NCI-H526 (cell line): ENCODE measurements around the gene SYDE2.
"Not testable (repeated sequence)": the region's sequence is repeated elsewhere in the genome, so short reads cannot be mapped to it uniquely, and the experiment has no call there.

Source experiments
- DNase-seq, 2 experiments: peaks; one replicate each; lab custom pipeline; 2025; lab: John Stamatoyannopoulos, UW

Gene SYDE2, protein sequence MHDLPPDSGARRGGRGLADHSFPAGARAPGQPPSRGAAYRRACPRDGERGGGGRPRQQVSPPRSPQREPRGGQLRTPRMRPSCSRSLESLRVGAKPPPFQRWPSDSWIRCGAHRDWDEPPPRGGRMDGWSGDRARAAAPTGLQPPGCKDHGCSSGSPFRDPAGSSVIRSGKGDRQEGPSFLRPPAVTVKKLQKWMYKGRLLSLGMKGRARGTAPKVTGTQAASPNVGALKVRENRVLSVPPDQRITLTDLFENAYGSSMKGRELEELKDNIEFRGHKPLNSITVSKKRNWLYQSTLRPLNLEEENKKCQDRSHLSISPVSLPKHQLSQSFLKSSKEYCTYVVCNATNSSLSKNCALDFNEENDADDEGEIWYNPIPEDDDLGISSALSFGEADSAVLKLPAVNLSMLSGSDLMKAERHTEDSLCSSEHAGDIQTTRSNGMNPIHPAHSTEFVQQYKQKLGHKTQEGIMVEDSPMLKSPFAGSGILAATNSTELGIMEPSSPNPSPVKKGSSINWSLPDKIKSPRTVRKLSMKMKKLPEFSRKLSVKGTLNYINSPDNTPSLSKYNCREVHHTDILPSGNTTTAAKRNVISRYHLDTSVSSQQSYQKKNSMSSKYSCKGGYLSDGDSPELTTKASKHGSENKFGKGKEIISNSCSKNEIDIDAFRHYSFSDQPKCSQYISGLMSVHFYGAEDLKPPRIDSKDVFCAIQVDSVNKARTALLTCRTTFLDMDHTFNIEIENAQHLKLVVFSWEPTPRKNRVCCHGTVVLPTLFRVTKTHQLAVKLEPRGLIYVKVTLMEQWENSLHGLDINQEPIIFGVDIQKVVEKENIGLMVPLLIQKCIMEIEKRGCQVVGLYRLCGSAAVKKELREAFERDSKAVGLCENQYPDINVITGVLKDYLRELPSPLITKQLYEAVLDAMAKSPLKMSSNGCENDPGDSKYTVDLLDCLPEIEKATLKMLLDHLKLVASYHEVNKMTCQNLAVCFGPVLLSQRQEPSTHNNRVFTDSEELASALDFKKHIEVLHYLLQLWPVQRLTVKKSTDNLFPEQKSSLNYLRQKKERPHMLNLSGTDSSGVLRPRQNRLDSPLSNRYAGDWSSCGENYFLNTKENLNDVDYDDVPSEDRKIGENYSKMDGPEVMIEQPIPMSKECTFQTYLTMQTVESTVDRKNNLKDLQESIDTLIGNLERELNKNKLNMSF

DNA sequence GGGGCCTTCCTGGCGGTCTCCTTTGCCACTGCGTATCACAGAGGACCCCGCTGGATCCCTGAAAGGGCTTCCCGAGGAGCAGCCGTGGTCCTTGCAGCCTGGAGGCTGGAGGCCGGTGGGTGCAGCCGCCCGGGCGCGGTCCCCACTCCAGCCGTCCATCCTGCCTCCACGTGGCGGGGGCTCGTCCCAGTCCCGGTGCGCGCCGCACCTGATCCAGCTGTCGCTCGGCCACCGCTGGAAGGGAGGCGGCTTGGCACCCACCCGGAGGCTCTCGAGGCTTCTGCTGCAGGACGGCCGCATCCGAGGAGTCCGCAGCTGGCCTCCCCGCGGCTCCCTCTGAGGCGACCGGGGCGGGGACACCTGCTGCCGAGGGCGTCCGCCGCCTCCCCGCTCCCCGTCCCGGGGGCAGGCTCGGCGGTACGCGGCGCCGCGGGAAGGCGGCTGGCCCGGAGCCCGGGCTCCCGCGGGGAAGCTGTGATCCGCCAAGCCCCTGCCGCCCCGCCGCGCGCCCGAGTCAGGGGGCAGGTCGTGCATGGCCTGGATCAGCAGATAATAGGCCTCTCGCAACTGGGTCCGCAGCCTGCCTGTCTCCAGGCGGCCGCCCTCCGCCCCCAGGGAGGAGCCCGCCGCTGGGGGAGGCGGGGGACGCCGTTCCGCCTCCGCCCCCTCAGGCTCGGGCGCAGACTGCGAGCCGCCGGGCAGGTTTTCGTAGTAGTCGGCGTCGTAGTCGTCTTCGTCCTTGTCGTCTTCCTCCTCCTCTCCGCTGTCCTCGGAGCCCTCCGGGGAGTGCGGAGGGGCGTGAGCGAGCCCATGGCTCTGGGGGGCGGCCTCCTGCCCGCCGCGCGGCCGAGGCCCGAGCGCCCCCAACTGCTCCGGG, at the start of gene SYDE2:
TSS of gene SYDE2 (minus strand) at position 554 of the 877 bp plus-strand sequence. CDS start at position 534, 20 bp downstream.
- peak; percentile 27 to 84 for DNase-seq

DNA sequence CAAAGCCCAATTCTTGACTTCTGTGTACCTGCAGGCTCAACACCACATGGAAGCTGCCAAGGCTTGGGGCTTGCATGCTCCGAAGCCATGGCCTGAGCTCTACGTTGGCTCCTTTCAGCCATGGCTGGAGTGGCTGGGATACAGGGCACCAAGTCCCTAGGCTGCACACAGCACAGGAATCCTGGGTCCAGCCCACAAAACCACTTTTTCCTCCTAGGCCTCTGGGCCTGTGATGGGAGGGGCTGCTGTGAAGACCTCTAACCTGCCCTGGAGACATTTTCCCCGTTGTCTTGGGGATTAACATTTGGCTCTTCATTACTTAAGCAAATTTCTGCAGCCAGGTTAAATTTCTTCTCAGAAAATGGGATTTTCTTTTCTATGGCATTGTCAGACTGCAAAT, 48.2 kb upstream of the SYDE2 start:
- DNase-seq: not testable (repeated sequence)

DNA sequence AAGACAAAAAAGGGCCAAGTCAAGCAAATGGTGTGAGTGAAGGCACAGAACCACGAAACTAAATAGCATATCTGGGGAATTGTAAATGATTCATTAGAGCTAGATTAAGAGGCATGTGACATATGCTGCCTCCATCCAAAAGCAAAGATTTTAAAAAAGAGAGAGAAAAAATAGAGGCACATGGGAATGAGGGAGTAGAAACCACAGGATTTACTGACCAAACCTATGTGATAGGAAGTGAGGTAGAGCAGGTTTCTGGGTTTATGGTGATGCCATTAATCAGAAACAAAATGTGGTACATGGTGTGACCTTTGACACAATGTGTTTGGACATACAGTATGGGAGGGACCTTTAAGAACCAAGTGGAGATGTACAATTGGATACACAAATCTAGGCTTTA, 45.1 kb upstream of the SYDE2 start:
- DNase-seq: no peak

DNA sequence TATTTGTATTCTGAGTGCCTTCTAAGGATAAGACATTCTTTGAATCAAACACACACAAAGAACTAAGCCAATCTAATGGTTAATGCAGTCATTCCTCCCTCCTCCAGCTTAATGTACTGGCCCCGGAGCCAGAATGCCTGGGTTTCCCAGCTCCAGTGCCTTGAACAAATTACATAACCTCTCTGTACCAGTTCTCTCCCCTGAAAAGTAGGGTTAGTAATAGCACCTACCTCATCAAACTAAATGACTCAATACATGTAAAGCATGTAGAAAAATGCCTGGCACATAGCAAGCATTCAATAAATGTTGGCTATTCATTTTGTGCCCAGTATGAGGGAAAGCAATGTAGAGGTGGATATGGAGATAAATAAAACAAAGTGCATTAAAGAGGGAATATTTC, 44.6 kb upstream of the SYDE2 start:
- no peak for DNase-seq

DNA sequence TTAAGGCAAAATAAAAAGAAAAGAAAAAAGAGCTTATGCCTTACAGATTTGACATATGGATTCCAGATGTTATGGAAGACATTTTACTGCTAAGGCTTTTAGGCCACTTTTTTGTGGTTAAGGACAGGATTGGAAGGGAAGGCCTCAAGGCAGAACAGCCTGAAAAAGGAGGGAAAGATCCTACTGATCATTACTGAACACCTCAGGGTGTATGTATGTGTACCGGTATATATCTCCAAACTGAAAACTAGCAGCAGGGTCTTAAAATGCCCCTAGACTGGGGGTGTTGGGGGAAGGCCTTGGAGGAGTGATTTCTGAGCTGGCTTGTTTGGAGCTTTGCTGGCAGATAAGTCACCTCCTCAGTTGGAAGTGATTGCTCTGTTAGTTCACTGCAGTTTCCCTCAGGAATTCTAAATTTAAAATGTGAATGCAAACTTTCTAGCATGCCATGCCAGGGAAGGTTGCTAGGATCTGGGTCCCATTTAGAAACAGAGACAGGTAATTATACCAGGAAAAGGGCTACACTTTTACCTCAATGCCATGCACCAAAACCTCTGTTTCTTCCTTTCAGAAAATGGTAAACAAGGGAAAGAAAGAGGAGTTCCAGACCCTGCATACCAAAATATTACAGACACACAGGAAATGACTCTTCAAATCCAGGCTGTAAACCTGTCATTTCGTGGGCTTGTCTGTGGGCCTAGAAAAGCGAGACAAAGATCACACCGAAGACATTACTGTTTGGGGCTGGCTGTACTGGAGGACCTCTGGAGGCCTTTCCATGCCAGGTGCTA, 43.6 kb upstream of the SYDE2 start:
- no peak for DNase-seq

DNA sequence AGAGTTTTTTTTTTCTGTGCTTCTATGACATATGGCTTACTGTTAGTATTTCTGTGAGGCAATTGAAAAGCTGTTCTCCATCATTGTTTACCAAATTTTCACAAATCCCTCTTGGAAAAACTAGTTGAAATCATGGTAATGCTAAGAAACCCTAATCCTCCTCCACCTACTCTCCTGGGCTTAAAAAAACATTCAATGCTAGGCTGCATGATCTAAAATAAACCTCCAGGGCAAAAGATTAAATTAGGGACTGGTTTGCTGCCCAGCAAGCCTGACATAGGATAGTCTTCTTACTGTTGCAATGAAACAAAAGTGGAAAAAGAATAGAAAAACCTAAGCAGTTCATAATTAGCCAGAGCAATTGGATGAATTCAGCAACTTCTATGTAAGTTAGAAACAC, 42.6 kb upstream of the SYDE2 start:
- DNase-seq: no peak

DNA sequence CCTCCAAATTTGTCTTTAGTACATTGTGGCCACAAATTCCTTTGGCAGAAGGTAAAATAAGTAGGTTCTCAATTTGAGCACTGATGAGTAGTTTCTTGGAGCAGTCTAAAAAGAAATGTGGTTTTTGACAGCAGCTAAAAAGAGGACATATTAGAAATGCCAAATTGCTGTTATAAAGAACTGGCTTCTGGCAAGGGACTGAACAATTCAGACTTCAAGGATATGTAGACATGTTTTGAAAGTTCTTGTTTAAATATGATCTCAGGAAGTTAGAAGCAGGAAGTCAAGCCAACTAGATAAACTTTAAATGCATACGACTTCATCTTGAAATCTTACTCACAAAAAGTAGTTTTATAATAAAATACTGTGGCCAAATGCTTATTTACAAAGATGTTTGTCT, 39.8 kb upstream of the SYDE2 start:
- no peak for DNase-seq

DNA sequence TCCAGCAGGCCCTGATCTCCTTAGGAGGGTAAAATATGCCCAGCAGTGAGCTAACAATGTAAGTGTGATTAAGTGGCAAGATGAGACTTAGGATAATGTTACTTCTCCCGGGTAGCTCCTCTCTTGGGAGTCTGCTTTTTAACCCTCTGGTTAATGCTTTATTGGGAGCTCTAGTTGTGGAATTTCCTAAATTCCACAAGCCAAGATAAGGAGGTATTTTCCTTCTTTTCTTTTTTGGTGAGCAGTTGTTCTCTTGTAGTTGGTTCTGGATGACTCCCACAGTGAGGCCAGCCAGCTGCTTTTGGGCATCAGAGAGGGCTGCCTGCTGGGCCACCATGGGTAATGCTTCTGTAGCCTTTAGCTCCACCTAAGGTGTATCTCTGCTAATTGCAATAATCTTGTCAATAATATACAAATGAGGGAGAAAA, 39.4 kb upstream of the SYDE2 start:
- peak in 1 of 2 experiments; percentile 16 for DNase-seq

DNA sequence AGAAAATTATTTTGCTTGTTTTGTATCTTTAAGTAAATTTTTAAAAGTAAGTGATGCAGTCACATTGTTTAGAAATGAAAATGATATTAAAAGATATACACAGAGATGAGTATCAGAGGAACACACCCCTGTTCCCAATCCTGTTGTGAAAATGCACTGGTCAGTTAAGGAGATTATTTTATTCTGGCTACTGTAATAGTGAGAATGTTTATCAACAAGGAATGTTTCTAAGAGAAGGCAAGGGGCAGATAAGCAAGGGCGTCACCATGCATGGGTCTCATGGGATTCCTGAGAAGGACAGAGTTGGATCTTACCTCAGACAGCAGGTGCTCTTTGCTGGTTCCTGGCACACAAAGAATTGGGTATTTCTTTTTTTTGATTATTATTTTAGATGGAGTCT, 36.8 kb upstream of the SYDE2 start:
- DNase-seq: no peak

DNA sequence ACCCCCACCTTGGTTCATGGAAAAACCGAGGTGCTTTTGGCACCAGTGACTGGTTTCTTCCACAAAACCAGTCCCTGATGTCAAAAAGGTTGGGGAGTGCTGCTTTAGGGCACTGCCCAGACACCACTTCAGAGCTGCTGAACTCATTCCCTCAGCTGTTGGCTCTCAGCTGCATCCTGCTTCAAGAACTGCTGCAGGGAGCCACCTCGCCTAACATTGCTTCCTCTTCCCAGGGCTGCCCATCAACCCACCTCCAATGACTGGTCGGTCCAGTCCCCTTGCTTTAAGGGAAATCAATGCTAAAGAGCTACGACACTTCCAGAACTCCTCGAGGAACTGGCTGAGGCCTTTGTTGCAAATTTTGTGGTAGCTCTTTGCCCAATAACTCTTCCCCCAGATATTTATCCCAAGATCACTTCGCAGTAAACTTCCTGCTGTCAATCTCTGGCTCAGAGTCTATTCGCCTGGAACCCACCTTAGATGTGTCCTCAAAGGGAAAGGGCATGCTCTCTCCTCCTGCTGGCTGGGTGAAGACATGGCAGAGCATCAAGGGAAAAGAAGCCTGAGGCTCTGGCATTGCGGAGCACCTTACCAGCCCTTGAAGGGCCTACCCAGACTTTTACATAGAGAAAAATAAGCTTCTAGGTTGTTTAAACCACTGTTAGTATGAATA, 29.6 kb upstream of the SYDE2 start:
- peak in 1 of 2 experiments; percentile 2 for DNase-seq

DNA sequence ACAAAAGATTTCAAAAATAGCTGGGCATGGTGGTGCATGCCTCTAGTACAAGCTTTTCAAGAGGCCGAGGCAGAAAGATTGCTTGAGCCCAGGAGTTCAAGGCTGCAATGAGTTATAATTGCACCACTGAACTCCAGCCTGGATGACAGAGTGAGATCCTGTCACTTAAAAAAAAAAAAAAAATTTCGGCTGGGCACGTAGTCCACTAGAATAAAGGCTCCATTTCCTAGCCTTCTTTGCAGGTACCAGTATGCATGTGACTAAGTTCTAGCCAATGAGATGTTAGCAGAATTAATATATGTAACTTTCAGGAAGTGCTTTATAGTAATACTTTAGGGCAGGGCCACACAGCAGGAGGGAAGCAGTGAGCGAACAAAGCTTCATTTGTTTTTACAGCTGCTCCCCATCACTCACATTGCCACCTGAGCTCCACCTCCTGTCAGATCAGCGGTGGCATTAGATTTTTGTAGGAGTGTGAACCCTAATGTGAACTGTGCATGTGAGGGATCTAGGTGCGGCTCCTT, 28.8 kb upstream of the SYDE2 start:
- DNase-seq: peak; percentile 1 to 7

DNA sequence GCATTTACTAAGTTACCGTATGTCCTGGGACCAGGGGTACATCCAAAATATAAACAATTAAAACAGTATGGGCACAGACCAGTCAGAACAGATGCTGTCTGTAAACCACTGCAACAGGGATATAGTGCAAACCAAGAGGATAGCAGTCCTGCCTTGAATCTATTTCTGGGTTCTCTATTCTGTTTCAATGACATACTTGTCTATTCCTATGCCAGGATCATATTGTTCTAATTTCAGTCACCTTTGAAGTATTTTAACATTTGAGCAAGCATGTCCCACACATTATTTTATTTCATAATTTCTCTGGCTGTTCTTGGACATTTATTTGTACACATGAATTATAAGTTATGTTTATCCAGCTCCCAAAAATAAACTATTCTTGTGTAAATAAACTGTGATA, 28.2 kb upstream of the SYDE2 start:
- no peak for DNase-seq

DNA sequence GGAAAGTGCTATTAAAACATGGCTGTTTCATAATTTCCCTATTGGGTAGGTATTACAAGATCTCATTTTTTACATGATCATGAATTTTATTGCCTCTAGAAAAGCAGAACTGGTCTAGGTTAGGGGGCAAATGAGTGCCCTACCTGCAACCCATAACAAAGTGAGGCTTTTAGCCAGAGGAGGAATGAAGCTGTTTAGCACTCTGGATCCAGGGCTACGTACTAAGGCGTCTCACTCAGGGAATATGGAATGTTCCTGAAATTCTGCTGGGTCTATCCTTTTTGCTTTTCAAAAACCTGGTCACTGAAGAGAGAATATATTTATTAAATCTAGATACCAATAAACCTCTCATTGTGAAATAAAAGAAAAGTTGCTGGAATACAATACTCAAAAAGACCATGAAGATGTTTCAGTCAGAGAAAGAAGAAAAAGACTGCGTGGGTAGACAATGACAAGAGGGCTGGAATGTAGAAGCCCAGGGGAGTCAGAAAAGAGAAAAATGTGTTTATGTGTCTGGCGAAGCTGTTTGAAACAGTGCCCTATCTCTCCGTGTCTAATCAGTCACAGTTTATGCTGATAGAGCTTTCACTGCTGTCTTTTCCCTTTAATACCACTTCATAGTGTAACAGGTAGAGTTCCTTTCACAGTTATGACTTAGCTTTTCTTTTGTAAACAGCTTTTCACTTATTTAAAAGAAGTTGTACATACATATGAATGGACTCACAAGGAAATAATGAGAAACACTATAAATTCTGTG, 25.0 kb upstream of the SYDE2 start:
- no peak for DNase-seq

DNA sequence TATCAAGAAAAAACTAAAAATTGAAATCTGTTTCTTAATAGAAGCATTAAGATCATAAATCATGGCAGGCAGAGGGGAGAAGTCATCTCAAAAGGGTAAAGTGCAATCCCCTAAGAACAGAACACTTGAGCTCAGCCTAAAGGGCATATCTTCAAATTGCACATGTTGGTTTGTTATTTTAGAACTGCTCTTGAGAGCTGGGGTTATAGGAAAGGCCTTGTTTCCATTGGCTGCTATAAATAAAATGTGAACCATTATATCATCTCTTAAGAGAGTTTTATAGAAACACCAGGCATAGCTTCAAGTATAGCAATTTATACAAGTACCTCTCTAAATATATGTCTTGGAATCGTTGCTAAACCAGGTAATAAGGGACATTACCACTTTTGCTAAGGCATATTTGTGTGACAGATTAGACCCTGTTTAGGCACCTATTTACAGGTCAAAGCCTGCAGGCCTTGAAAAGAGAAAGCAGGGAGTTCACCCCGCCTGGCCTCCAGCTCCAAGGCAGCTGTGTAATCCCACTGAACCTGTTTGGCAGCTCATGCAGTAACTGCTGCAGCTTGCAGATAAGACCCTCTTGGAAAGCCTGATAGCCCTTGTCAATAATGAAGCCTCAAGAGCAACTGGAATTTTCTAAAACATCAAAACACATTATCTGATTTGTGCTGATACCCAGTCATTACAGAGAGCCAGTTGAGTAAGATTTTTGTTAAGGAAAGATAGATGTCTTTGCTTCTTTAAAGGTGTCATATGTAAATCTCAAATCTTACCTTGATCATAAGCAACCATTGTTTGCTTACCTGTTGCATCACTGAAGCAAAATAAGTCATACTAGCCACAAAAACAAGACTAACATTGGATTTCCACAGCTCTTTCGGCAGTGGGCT, 24.2 kb upstream of the SYDE2 start:
- DNase-seq: peak; percentile 73 to 86

DNA sequence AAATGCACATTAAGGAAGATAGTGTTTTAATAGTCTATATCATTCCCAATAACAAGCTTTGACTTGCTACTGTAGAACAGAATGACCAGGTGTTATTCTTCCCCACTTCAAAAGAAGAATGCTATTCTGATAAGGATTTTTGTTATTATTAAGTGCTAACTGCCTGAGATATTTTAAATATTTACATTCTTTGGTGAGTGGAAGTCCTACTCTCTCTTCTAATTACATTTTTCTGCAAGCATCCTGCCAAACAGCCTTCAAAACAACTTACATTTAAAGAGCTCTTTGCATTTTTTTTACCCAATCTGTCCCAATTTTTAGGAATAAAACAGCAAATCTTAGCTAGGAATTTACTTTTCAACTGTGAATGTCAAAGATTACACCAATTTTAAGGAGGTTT, 23.5 kb upstream of the SYDE2 start:
- DNase-seq: no peak

DNA sequence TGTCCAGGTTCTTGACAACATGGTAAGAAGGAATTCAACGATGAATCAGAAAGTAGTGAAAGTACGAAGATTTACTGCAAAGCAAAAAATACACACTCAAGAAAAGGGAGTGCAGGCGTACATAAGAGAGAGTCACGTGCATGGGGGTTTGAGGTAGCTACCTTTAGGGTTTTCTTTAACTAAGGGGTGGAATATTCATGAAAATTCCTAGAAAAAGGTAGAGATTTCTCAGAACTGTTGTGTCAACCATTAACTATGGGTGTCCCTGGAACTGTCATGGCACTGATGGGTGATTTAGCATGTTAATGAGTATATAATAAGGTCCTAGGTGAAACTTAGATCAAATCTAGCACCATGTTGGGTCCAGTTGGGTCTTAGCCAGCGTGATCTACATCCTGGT, 22.5 kb upstream of the SYDE2 start:
- no peak for DNase-seq

DNA sequence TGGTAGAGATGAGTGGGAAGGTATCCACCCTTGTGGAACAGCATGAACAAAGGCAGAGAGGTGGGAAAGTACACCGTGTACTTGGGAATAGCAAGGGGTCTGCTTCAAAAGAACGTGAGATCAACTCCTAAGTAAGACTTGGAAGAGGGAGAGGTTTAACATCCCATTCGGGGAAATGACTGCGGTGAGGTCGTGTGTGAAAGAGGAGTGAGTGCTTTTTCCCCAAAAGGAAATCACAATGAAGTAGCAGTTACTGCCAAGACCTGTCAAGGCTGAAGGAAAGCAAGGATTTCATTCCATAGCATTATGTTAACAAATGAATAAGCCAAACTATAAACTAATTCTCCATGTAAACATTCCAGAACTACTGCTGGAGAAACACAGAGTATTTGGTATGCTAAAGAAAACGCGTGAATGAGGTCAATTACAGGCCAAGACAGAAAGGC, 20.0 kb upstream of the SYDE2 start:
- no peak for DNase-seq
